Common myeloid progenitor, CD34-positive (primary cell): Measurements from ENCODE around the gene TALDO1.
A peak's percentile ranks its signal among the peaks of the same experiment; 100 is the strongest.

ENCODE experiments used
- CTCF ChIA-PET: fragments of 350-600 bp; sonication (Branson Sonifier 250); formaldehyde crosslinking; loops from one replicate; lab custom pipeline; 2021; ENCODE audit warnings: antibody characterized with exemption; lab: Charles Lee
- POLR2A ChIA-PET: fragments of 350-600 bp; sonication (Branson Sonifier 250); formaldehyde crosslinking; loops from one replicate; lab custom pipeline; 2021; ENCODE audit warnings: antibody characterized with exemption; lab: Charles Lee
- DNase-seq, 3 donors: peaks; one replicate each; pipeline versions ENCODE4 v3.0.0 to v3.0.0-alpha.2; 2013
- H3K27ac ChIP-seq, 2 experiments: 1 replicate in 1 of 2; 2 replicates in 1 of 2; pipeline ENCODE4 v1.7.0; 2013; ENCODE audit warnings: inconsistent platforms in 2 of 2, low read length in 2 of 2, mild to moderate bottlenecking in 2 of 2, low read depth in 1 of 2, moderate library complexity in 1 of 2; ENCODE audit not compliant: severe bottlenecking in 2 of 2, insufficient read depth in 1 of 2, poor library complexity in 1 of 2
- H3K27me3 ChIP-seq, 5 experiments: replicated peaks in 2 of 5; 1 replicate in 3 of 5; 2 replicates in 2 of 5; pipeline versions ENCODE4 v1.6.1 to v1.7.0; 2013; ENCODE audit warnings: low read length in 4 of 5, mild to moderate bottlenecking in 2 of 5, moderate library complexity in 2 of 5, inconsistent platforms in 1 of 5; ENCODE audit not compliant: insufficient read depth in 5 of 5, control insufficient read depth in 4 of 5
- H3K36me3 ChIP-seq, 4 experiments: 1 replicate in 2 of 4; 2 replicates in 2 of 4; pipeline versions ENCODE4 v1.6.1 to v1.7.0; 2013; ENCODE audit warnings: low read length in 3 of 4, control low read depth in 1 of 4, mild to moderate bottlenecking in 1 of 4; ENCODE audit not compliant: control insufficient read depth in 4 of 4, insufficient read depth in 4 of 4
- H3K4me1 ChIP-seq, 4 experiments: 1 replicate in 3 of 4; 2 replicates in 1 of 4; pipeline versions ENCODE4 v1.6.1 to v1.7.1; 2013; ENCODE audit warnings: low read length in 3 of 4, mild to moderate bottlenecking in 3 of 4, control low read depth in 1 of 4, inconsistent platforms in 1 of 4, moderate library complexity in 1 of 4; ENCODE audit not compliant: control insufficient read depth in 4 of 4, insufficient read depth in 4 of 4; ENCODE audit errors: control extremely low read depth in 1 of 4
- H3K4me3 ChIP-seq, 7 experiments: 1 replicate in 4 of 7; 2 replicates in 3 of 7; pipeline versions ENCODE4 v1.5.1 to v1.7.0; 2013; ENCODE audit warnings: mild to moderate bottlenecking in 7 of 7, low read length in 6 of 7, moderate library complexity in 6 of 7, inconsistent platforms in 2 of 7, low read depth in 2 of 7, control low read depth in 1 of 7; ENCODE audit not compliant: insufficient read depth in 4 of 7, control insufficient read depth in 1 of 7; ENCODE audit errors: extremely low read depth in 1 of 7
- H3K9me3 ChIP-seq, 5 experiments: 1 replicate in 4 of 5; 2 replicates in 1 of 5; pipeline versions ENCODE4 v1.6.1 to v1.7.1; 2013; ENCODE audit warnings: low read length in 4 of 5, mild to moderate bottlenecking in 2 of 5, inconsistent platforms in 1 of 5, low read depth in 1 of 5, moderate library complexity in 1 of 5; ENCODE audit not compliant: control insufficient read depth in 4 of 5, insufficient read depth in 2 of 5; ENCODE audit errors: control extremely low read depth in 1 of 5
- WGBS: methylation state at CpG from one replicate; pipeline ENCODE4 v1.1.5; 2013; ENCODE audit not compliant: insufficient coverage; 5-methylcytosine and 5-hydroxymethylcytosine counted together

TALDO1 gene

GRCh38 chr11:791658-792534 is 44.6 kb downstream of the TALDO1 start:
- ChIA-PET CTCF (no interaction called here), POLR2A (no interaction called here)
- H3K9me3 ChIP-seq: no peaks in the 10 kb centered on the region
- WGBS: 96% methylated on average over 27 of the region's 49 CpGs
- no peak overlapping the region for H3K27ac ChIP-seq
- DNase-seq: no peak
- H3K27me3 ChIP-seq: peaks cover 0 to 30% (median 9%) of the 10 kb centered on the region in 5 experiments
- peaks cover 4 to 34% (median 20%) of the 10 kb centered on the region in 4 experiments for H3K36me3 ChIP-seq
- H3K4me1 ChIP-seq: peaks cover 4 to 29% (median 24%) of the 10 kb centered on the region in 4 experiments
- no peak overlapping the region for H3K4me3 ChIP-seq

DNA sequence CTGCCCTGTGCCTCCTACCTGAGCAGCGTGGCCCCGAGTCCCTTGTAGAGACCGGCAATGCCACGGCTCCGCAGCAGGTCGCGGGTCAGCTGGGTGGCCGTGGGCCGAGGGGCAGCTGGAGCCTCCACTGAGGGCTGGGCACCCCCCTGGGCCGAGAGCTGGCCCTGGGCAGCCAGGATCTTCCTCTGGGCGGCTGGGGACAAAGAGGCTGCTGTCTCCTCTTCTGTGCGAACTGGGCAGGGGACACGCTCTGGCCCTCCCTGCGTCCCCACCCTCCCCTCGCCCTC is 45.2 kb downstream of the TALDO1 start:
- ChIA-PET CTCF (no interaction called here), POLR2A (no interaction called here)
- Histone ChIP-seq H3K4me1 (peaks cover 4 to 33% (median 29%) of the 10 kb centered on the region in 4 experiments), H3K4me3 (no peak overlapping the region), H3K27ac (no peak overlapping the region), H3K27me3 (peaks cover 0 to 30% (median 9%) of the 10 kb centered on the region in 5 experiments), H3K9me3 (no peaks in the 10 kb centered on the region), H3K36me3 (peaks cover 4 to 34% (median 20%) of the 10 kb centered on the region in 4 experiments)
- no peak for DNase-seq
- 97% methylated on average over 10 of the region's 15 CpGs for WGBS

DNA sequence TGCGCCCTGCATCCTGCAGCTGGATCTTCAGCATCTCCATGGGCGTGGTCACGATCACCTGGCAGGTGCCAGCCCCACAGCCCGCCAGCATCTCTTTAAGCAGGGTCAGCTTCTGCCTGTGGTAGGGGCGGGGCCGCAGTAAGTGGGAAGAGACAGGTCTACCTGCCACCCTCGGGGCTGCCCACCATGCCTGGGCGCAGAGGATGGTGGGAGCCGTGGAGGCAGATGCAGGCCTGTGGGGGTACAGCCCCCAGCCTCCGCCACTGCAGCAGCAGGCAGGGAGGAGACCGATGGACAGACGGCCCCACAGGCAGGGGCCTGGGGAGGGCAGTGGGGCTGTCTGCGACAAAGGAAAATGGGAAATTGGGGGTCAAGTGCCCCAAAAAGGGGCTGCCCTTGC is 45.6 kb downstream of the TALDO1 start:
- POLR2A ChIA-PET: no interaction called here

DNA sequence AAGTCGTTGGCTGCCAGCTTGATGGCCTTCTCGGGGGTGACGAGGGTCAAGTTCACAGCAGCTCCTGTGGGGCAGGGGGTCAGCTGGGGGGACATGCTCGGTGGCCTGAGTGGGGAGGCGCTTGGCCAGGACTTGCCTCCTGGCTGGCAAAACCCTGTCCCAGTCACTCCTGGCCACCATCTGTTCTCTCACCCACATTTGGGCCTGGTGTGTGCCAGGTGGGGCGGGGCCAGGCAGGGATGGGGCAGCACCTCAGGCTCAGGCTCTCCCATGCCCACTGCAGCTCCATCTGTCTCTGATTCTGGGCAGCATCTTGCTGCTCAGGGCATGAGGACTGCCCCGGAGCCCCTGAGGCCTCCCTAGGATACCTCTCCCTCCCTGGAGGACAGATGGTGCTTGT is 46.3 kb downstream of the TALDO1 start:
- Histone ChIP-seq H3K4me1 (peaks cover 4 to 30% (median 26%) of the 10 kb centered on the region in 4 experiments), H3K4me3 (no peak overlapping the region), H3K36me3 (peaks cover 4 to 34% (median 20%) of the 10 kb centered on the region in 4 experiments), H3K27me3 (peaks cover 0 to 25% (median 9%) of the 10 kb centered on the region in 5 experiments), H3K27ac (no peak overlapping the region), H3K9me3 (no peaks in the 10 kb centered on the region)
- no peak for DNase-seq
- 95% methylated on average over 7 of the region's 7 CpGs for WGBS
- CTCF ChIA-PET: interaction anchor here (0.7 kb wide), 1 partner anchor 66 kb away, joined by 3 read pairs; no protein-coding TSS in a partner anchor
- POLR2A ChIA-PET: no interaction called here

More for the DNA sequence above, 45.6 kb downstream of the TALDO1 start:
- Histone ChIP-seq H3K4me3 (no peak overlapping the region), H3K9me3 (no peaks in the 10 kb centered on the region), H3K27ac (no peak overlapping the region), H3K36me3 (peaks cover 4 to 34% (median 20%) of the 10 kb centered on the region in 4 experiments), H3K27me3 (peaks cover 0 to 30% (median 9%) of the 10 kb centered on the region in 5 experiments), H3K4me1 (peaks cover 4 to 32% (median 27%) of the 10 kb centered on the region in 4 experiments)
- 95% methylated on average over 10 of the region's 13 CpGs for WGBS
- CTCF ChIA-PET: interaction anchor here (0.7 kb wide), 1 partner anchor 65 kb away, joined by 3 read pairs; no protein-coding TSS in a partner anchor
- DNase-seq: no peak

DNA sequence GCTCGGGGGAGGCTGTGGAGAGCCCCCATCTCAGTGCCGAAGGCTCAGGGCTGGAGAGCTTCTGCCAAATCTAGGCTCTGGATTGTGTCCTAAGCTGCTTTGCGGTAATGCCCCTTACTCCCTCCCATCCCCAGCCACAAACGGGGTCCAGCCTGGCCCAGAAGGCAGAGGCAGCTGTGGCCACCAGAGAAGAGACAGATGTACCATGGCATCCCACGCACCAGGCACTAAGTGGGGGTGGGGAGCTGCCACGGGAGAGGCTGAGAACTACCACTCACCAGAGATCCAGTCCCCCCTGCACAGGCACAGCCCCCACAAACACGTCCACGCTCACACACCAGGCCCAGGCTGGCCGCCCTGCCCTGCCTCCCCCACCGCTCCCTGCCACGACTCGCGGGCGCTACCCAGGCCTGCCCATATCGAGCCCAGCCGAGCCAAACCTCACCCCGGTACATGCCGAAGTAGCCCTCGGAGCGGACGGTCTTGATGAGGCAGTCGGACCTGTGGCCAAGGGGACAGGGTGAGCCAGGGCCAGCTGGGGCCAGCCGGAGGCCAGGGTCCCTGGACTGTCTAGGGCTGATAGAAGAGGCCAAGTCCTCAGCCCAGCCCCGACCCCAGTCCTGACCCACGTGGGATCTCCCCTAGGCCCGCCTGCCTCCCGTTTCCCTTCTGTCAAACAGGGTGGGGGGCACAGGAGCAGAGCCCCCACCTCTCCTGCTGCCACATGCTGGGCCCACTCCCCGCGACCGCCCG is 46.9 kb downstream of the TALDO1 start:
- H3K4me3 ChIP-seq: no peak overlapping the region
- 96% methylated on average over 28 of the region's 31 CpGs for WGBS
- peaks cover 0 to 19% (median 6%) of the 10 kb centered on the region in 5 experiments for H3K27me3 ChIP-seq
- no peak for DNase-seq
- H3K36me3 ChIP-seq: peaks cover 4 to 35% (median 20%) of the 10 kb centered on the region in 4 experiments
- ChIA-PET CTCF (interaction anchor here (0.9 kb wide), 1 partner anchor 15 kb away, joined by 3 read pairs; no protein-coding TSS in a partner anchor), POLR2A (no interaction called here)
- no peaks in the 10 kb centered on the region for H3K9me3 ChIP-seq
- H3K4me1 ChIP-seq: peaks cover 4 to 30% (median 26%) of the 10 kb centered on the region in 4 experiments
- H3K27ac ChIP-seq: no peak overlapping the region

GRCh38 chr11:794766-795633 is 47.7 kb downstream of the TALDO1 start:
- 83% methylated on average over 20 of the region's 38 CpGs for WGBS
- H3K4me1 ChIP-seq: peaks cover 4 to 30% (median 26%) of the 10 kb centered on the region in 4 experiments
- H3K27ac ChIP-seq: peak overlapping the region in 1 of 2 experiments; percentile 66
- peak overlapping the region in 2 of 7 experiments; percentile 91 to 96 for H3K4me3 ChIP-seq
- H3K9me3 ChIP-seq: no peaks in the 10 kb centered on the region
- peaks cover 0 to 12% (median 2%) of the 10 kb centered on the region in 5 experiments for H3K27me3 ChIP-seq
- no peak for DNase-seq
- H3K36me3 ChIP-seq: peaks cover 4 to 44% (median 24%) of the 10 kb centered on the region in 4 experiments
- POLR2A ChIA-PET: no interaction called here
- CTCF ChIA-PET: interaction anchor here (0.9 to 1.2 kb wide), 2 partner anchors 11 to 16 kb away, joined by 3 read pairs; no protein-coding TSS in a partner anchor
